Measurements from ENCODE around the gene SUPT4H1.

The SUPT4H1 gene

GRCh38 chr17:58335779-58336455 is 16.1 kb downstream of the SUPT4H1 start:
- peaks cover 12% of the 10 kb centered on the region for H3K4me1 ChIP-seq (ENCODE audit: insufficient read depth, poor library complexity, severe bottlenecking)
- TF ChIP-seq CTCF (IDR thresholded peaks at IDR 0.05; ENCODE audit: poor library complexity, severe bottlenecking), result no peak
- H3K9me3 ChIP-seq (ENCODE audit: severe bottlenecking), result no peaks in the 10 kb centered on the region
- no peaks in the 10 kb centered on the region for H3K36me3 ChIP-seq (ENCODE audit: low read depth)
- H3K27ac ChIP-seq (ENCODE audit: poor library complexity, severe bottlenecking), result no peak overlapping the region
- DNase-seq (ENCODE audit: low spot score), result no peak
- H3K4me3 ChIP-seq (ENCODE audit: severe bottlenecking), result no peak overlapping the region
- no peak for ATAC-seq (ENCODE audit: low read depth)
- H3K27me3 ChIP-seq (ENCODE audit: insufficient read depth, poor library complexity, severe bottlenecking), result no peaks in the 10 kb centered on the region

DNA sequence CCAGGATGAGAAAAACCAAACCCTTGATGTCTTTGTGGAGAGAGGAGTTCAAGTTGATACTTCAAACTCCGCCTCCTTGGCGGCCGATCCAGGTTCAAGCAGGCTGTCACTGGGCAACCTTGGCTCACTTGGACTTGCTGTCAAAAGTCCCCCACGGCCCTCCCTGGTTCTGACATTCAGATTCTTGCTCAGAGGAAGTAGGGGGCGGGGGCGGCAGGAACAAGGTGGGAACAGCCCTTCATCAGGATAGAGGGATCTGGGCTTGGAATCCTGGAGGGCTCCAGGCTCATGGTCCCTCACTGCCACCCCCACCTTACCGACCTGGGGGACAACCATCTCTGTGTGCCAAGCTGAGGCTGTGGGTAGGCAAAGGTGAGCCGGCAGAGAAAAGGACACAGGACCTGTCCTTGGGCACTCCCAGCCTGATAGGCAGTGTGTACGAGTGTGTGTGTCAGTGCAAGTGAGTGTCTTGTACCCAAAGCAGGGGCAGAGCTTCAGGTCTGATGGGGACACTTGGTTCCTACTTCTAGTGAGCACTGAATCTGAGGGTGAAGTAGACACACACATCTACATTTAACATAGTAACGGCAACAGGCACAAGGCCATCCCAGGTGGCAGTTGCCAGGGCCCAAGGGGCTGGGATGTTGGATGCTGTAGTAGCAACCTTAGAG is 16.8 kb downstream of the SUPT4H1 start:
- no peak for ATAC-seq (ENCODE audit: low read depth)
- Histone ChIP-seq H3K36me3 (ENCODE audit: low read depth) (no peaks in the 10 kb centered on the region), H3K27me3 (ENCODE audit: insufficient read depth, poor library complexity, severe bottlenecking) (no peaks in the 10 kb centered on the region), H3K4me1 (ENCODE audit: insufficient read depth, poor library complexity, severe bottlenecking) (peaks cover 12% of the 10 kb centered on the region), H3K4me3 (ENCODE audit: severe bottlenecking) (no peak overlapping the region), H3K27ac (ENCODE audit: poor library complexity, severe bottlenecking) (no peak overlapping the region), H3K9me3 (ENCODE audit: severe bottlenecking) (no peaks in the 10 kb centered on the region)
- DNase-seq (ENCODE audit: low spot score), result no peak
- no peak for TF ChIP-seq CTCF (IDR thresholded peaks at IDR 0.05; ENCODE audit: poor library complexity, severe bottlenecking)

GRCh38 chr17:58334661-58335060 is 17.3 kb downstream of the SUPT4H1 start:
- no peak for DNase-seq (ENCODE audit: low spot score)
- TF ChIP-seq CTCF (IDR thresholded peaks at IDR 0.05; ENCODE audit: poor library complexity, severe bottlenecking), result no peak

DNA sequence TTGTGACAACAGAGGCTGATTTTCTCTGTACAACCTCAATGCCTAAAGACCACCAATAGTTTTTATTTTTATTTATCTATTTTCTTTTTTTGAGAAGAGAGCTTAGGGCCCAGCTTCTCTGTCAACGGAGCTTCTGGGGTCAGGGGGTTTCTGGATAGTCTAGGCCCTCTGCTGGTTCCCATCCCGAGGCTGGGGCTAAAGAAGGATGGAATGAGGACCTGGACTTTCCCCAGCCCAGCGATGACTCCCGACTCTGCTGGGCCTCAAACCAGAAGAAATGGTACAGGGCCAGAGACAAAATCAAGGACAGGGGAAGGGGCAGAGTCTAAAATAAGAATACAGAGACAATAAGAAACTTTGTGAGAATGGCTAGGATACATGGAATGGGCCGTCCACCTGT is 17.7 kb downstream of the SUPT4H1 start:
- Histone ChIP-seq H3K4me1 (ENCODE audit: insufficient read depth, poor library complexity, severe bottlenecking) (peaks cover 10% of the 10 kb centered on the region), H3K36me3 (ENCODE audit: low read depth) (no peaks in the 10 kb centered on the region), H3K27ac (ENCODE audit: poor library complexity, severe bottlenecking) (no peak overlapping the region), H3K4me3 (ENCODE audit: severe bottlenecking) (no peak overlapping the region), H3K27me3 (ENCODE audit: insufficient read depth, poor library complexity, severe bottlenecking) (no peaks in the 10 kb centered on the region), H3K9me3 (ENCODE audit: severe bottlenecking) (no peaks in the 10 kb centered on the region)
- DNase-seq (ENCODE audit: low spot score) (no peak), ATAC-seq (ENCODE audit: low read depth) (no peak)
- no peak for TF ChIP-seq CTCF (IDR thresholded peaks at IDR 0.05; ENCODE audit: poor library complexity, severe bottlenecking)

More at GRCh38 chr17:58334661-58335060, 17.3 kb downstream of the SUPT4H1 start:
- H3K27ac ChIP-seq (ENCODE audit: poor library complexity, severe bottlenecking), result no peak overlapping the region
- H3K27me3 ChIP-seq (ENCODE audit: insufficient read depth, poor library complexity, severe bottlenecking), result no peaks in the 10 kb centered on the region
- H3K36me3 ChIP-seq (ENCODE audit: low read depth), result no peaks in the 10 kb centered on the region
- peaks cover 12% of the 10 kb centered on the region for H3K4me1 ChIP-seq (ENCODE audit: insufficient read depth, poor library complexity, severe bottlenecking)
- ATAC-seq (ENCODE audit: low read depth), result no peak
- H3K4me3 ChIP-seq (ENCODE audit: severe bottlenecking), result no peak overlapping the region
- H3K9me3 ChIP-seq (ENCODE audit: severe bottlenecking), result no peaks in the 10 kb centered on the region

DNA sequence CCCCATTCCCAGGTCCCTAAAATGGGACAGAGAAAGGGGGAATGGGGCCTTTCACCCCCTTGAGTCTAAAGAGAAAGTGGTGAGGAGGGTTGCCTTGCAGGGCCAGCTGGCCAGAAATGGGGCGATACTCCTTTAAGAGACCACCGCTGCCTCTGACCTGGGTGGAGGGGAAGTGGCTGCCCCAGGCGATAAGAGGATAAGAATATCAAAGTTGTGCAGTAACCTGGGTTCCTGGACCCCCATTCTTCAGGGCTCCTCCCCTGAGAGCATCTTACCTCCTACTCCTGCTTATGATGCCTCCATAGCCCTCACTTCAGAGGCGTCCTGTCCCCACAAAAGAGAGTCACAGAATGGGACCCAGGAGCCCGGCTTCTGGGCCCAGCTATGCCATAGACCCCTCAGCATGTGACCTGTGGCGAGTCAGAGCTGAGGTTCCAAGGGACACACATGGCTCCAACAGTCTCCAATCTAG is 18.2 kb downstream of the SUPT4H1 start:
- ATAC-seq (ENCODE audit: low read depth), result no peak
- Histone ChIP-seq H3K27me3 (ENCODE audit: insufficient read depth, poor library complexity, severe bottlenecking) (no peaks in the 10 kb centered on the region), H3K36me3 (ENCODE audit: low read depth) (no peaks in the 10 kb centered on the region), H3K9me3 (ENCODE audit: severe bottlenecking) (no peaks in the 10 kb centered on the region), H3K4me1 (ENCODE audit: insufficient read depth, poor library complexity, severe bottlenecking) (peaks cover 5% of the 10 kb centered on the region), H3K4me3 (ENCODE audit: severe bottlenecking) (no peak overlapping the region), H3K27ac (ENCODE audit: poor library complexity, severe bottlenecking) (no peak overlapping the region)
- TF ChIP-seq CTCF (IDR thresholded peaks at IDR 0.05; ENCODE audit: poor library complexity, severe bottlenecking), result no peak
- DNase-seq (ENCODE audit: low spot score), result no peak
